ENCODE measurements around the gene KCP. TPM values are rescaled to one million over a fixed set of nuclear protein-coding genes. Genes with fewer than 3 reads are reported as not detected.
A peak's percentile ranks its signal among the peaks of the same experiment; 100 is the strongest.

The KCP gene
- total RNA-seq, 1 donor from 2014 or later, result 0.06 TPM

GRCh38 chr7:128842674-128843641, 67.6 kb downstream of the KCP start:
- no peak for DNase-seq (ENCODE audit: extremely low read depth, low read depth, low spot score)

DNA sequence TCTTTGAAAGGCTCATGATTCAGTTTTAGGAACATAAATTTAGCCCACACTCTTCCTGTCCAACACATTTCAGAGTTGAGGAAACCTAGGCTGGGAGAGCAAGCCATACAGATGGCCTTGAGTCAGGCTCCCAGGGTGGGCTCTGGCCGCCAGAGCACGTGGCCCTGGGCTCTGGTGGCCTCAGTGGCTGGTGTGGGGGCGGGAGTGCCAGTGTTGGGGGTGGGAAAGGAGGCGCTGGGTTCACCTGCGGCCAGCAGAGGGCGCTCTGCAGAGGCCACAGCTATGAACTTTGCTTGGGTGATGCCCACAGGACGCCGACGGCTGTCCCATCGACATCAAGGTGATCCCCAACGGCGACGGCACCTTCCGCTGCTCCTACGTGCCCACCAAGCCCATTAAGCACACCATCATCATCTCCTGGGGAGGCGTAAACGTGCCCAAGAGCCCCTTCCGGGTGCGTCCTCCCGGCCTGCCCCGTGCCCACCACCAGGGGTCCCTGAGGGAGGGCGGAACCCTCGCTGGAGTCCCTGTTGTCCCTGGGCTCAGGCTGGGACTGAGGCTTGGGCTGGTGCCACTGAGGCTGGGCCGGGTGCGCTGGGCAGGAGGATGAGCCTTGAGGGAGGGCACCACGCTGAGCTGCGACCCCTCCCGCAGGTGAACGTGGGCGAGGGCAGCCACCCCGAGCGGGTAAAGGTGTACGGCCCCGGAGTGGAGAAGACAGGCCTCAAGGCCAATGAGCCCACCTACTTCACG, 68.4 kb downstream of the KCP start:
- DNase-seq (ENCODE audit: extremely low read depth, low read depth, low spot score), result no peak

GRCh38 chr7:128841171-128841690, 69.3 kb downstream of the KCP start:
- no peak for DNase-seq (ENCODE audit: extremely low read depth, low read depth, low spot score)

DNA sequence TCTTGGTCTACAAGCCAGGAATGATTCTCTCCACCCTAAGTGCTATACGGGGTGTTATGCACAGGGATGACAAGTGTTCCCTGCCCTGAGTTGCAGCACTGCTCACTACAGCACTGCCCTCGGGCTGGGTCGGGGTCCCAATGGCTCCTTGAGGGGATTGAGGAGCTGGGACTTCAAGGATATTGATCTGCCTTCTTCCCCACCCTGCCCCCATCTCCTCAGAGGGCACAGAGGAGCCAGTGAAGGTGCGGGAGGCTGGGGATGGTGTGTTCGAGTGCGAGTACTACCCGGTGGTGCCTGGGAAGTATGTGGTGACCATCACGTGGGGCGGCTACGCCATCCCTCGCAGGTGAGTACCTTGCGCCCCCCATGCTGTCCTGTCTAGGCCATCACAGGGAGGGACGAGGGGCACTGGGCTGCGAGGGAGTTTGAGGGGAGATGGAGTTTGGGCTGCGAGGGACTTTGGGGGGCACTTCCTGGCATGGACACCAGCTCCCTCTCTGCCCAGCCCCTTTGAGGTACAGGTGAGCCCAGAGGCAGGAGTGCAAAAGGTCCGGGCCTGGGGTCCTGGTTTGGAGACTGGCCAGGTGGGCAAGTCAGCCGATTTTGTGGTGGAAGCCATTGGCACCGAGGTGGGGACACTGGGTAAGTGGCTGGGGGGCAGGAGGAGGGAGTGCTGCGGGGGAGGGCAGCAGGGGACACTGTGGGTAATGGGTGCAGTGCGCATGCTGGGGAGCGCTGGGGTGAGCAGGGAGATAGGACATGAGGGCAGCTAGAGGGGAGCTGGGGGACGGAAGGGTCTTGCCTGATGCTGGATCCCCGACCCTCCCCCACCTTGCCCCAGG, 70.0 kb downstream of the KCP start:
- DNase-seq (ENCODE audit: extremely low read depth, low read depth, low spot score), result no peak

GRCh38 chr7:128839751-128840177, 70.7 kb downstream of the KCP start:
- no peak for DNase-seq (ENCODE audit: extremely low read depth, low read depth, low spot score)

DNA sequence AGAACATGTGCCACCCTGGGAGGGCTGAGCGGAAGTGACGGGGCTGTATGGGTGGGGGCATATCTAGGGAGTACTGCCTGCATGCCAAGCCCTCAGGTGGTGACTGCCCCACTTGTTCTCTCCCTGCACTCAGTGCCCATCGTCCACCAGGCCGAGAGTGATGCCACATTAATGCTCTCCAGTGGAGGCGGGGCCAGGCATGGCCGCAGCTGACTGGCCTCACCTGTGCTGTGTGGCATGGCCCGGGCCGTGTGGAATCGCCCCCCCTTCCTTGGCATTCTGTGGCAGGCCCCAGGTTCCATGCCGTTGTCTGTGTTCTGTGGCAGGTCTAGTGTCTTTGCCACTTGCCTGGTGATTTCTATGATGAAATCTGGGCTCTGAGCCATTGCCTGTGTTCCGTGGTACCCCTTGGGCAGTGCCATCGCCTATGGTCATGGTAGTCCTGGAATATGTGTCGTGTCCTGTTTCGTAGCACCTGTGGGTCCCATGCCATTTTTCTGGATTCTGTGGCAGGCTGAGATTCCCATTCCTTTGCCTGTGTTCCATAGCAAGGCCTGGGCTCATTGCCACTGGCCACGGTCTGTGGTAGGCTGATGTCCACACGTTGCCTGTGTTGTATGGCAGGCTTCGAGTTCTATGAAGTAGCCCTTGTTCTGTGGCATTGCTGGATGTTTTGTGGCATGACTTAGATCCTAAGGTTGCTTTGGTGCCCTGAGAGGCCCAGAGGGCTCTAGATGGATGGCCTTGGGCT, 71.4 kb downstream of the KCP start:
- DNase-seq (ENCODE audit: extremely low read depth, low read depth, low spot score), result no peak

GRCh38 chr7:128838109-128838779, 72.3 kb downstream of the KCP start:
- DNase-seq (ENCODE audit: extremely low read depth, low read depth, low spot score), result no peak

GRCh38 chr7:128837521-128837921, 73.0 kb downstream of the KCP start:
- no peak for DNase-seq (ENCODE audit: extremely low read depth, low read depth, low spot score)

GRCh38 chr7:128836729-128837348, 73.7 kb downstream of the KCP start:
- no peak for DNase-seq (ENCODE audit: extremely low read depth, low read depth, low spot score)

DNA sequence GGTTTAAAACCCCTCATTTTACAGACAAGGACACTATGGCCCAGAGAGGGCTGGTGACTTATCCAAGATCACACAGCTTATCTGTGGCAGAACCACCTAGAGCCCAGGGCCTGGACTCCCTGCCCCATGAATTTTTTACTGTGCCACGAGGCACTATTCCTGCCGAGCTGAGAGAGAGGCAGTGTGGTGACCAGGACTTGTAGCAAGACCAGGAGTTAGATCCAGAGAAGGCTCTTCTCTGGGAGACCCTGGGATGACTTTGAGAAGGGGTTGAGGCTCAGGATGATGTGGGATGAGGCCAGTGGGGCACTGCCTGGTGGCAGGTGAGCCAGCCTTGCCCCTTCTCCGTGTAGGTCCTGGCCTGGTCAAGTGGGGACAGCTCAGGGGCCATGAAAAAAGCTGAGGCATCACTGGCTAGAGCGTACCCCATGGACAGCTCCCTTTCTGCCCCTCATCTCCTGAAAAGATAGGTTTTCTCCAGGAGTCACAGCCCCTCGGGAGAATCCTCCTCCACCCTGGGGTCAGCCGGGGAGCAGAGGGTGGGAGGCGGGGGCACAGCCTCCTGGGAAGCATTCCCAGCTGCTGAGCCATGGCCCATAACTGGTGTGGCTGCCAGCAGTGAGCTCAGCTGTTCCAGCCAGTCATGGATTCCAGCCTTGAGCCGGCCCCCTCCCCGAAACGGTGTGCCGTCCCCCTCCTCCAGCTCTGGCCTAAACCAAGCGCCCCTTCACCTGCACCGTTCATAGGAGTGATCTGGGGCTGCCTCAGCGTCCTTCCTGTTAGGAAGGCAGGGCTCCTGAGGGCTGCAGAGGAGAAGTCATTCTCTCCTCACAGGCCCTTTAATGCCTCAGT, 74.5 kb downstream of the KCP start:
- DNase-seq (ENCODE audit: extremely low read depth, low read depth, low spot score), result no peak

- no peak for DNase-seq (ENCODE audit: extremely low read depth, low read depth, low spot score)
Measured at GRCh38 chr7:128835231-128835751, 75.2 kb downstream of the KCP start.

DNA sequence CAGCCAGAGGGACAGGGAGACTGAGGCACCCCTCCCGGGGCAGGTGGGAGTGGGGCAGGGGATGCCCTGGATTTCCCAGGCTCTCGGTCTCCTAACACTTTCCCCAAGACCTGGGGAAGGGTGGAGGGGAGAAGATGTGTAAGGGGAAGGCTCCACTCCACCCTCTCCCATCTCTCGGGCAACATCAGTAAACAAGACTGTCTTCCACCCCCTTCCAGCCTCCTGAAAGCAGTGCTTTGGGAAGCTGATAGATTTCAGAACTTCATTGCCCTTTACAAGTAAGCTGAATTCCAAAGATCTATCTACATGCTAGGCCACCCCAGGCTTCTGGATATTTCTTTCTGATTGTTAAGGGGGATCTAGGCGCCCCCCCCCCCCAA, 76.6 kb downstream of the KCP start:
- DNase-seq (ENCODE audit: extremely low read depth, low read depth, low spot score), result no peak

- DNase-seq (ENCODE audit: extremely low read depth, low read depth, low spot score), result peak; percentile 65
Measured at GRCh38 chr7:128833148-128833945, 77.2 kb downstream of the KCP start.

DNA sequence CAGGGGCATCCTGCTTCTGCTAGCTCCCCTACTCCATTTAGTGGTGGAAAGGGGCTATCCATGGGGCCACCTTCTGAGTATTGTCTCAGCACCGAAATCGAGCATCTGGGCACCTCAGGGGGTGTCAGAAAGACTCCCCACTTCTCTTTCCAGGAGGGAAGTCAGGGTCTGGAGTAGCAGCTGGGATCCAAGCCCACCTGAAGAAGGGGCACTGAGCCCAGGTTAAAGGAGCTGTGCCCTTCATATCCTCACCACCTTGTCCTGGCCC, 77.7 kb downstream of the KCP start:
- DNase-seq (ENCODE audit: extremely low read depth, low read depth, low spot score), result no peak

DNA sequence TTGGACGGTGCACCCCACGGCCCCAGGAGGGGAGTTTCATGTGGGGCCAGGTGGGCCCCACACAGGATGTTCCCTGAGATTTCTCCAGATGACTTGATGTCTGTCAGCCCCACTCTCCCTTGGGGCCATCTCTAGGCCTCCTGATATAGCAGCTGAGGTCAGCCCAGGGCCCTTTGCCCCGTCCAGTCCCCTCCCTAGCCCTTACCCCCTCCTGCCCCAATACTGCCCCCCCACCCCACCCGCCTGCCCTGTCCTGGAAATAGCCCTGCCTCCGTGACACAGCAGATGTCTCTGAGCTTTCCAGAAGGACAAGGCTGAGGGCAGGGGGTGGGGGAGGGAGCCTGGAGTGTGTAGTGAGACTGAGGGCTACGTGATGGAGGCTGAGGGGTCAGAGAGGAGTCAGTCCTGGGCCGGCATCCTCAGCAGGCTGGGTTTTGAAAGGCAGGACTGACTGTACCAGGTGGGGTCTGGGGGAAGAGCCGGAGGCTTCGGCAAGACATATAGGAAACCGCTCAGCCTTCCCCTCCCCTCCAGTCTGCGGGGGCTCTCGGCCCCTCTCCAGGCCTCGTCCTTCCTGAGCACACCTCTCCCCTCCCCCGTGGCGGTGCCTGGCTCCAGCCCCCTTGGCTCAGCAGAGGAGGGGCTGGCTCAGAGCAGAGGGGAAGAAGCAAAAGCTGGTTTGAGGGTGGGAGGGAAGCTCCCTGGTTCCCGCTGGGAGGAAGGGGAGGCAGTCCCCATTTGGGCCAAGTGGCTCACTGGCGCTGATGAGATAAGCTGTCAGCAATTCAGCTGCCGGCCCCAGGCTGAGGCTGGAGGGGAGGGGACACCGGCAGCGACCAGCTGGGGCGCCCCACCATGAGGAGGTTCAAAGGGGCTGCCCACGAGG, 78.3 kb downstream of the KCP start:
- DNase-seq (ENCODE audit: extremely low read depth, low read depth, low spot score), result no peak
